Measurements from ENCODE around the gene C6orf47.
"Not testable (repeated sequence)": the region's sequence is repeated elsewhere in the genome, so short reads cannot be mapped to it uniquely, and the experiment has no call there.

Gene C6orf47

DNA sequence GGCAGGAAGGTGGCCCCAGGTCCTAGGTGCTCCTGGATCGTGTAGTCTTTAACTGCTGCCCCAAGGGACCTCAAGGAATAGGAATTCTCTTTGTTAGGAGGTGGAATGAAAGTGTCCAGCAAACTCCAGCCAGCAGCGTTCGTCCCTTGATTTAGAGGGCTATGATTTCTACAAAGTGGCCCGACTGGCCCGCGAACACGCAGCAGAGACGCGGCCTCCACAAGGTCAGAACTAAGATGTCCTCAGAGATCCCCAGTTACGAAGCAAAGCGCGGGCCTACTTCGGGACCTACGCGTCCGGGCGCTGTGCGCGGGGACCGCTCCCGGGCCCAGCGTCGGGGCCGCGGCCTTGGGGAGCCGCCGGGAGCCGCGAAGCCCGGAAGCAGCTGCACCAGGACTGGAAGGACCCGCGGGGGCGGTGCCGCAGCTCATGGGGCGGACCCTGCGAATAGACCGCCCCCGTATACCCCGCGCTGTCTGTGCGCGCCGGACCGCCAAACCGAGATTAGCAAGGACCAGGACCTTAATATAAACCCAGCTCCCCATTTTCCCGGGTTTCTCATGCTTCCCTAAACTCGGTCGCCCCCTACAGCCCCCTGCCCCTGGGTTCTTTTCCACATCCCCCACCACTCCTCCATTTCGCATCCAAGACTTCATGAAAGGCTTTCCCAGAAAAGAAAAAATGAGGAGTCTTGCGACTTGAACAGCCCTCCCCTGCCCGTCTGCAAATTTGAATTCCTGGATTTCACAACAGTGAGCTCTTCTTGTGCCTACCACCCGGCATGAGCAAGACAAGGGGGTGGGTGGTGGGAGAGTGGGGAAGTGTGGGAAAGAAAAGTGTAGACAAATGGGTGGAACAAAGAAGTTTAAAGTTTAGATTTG is at the start of gene C6orf47:
Gene C6orf47, minus strand, starts transcription at position 398 of the 881 bp plus-strand sequence. CDS start 831 bp downstream, outside the sequence.
- DNase-seq (ENCODE audit: low read depth), result peak; percentile 78

DNA sequence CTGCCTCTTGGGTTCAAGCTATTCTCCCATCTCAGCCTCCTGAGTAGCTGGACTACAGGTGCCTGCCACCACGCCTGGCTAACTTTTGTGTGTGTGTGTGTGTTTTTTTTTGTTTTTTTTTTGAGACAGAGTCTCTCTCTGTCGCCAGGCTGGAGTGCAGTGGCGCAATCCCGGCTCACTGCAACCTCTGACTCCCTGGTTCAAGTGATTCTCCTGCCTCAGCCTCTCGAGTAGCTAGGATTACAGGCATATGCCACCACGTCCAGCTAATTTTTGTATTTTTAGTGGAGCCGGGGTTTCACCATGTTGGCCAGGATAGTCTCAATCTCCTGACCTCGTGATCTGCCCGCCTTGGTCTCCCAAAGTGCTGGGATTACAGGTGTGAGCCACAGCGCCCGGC is 48.6 kb upstream of the C6orf47 start:
- DNase-seq (ENCODE audit: low read depth), result not testable (repeated sequence)

DNA sequence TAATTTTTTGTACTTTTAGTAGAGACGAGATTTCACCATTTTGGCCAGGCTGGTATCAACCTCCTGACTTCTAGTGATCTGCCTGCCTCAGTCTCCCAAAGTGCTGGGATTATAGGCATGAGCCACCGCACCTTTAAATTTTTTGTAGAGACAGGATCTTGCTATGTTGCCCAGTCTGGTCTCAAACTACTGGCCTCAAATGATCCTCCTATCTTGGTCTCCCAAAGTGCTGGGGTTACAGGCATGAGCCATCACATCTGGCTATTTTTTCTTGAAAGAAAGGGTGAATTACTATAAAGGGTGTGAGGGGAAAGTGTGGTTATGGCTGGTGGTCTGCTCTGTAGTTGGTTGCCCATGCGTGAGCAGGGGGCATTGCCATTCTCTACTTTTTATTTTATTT is 47.6 kb upstream of the C6orf47 start:
- DNase-seq (ENCODE audit: low read depth), result no peak

DNA sequence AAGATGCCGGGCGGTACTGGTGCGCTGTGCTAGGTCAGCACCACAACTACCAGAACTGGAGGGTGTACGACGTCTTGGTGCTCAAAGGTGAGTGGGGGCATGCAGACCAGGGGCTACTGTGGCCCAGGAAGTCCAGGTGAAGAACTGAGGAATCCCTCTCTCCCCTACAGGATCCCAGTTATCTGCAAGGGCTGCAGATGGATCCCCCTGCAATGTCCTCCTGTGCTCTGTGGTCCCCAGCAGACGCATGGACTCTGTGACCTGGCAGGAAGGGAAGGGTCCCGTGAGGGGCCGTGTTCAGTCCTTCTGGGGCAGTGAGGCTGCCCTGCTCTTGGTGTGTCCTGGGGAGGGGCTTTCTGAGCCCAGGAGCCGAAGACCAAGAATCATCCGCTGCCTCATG is 47.1 kb upstream of the C6orf47 start:
- DNase-seq (ENCODE audit: low read depth), result no peak

DNA sequence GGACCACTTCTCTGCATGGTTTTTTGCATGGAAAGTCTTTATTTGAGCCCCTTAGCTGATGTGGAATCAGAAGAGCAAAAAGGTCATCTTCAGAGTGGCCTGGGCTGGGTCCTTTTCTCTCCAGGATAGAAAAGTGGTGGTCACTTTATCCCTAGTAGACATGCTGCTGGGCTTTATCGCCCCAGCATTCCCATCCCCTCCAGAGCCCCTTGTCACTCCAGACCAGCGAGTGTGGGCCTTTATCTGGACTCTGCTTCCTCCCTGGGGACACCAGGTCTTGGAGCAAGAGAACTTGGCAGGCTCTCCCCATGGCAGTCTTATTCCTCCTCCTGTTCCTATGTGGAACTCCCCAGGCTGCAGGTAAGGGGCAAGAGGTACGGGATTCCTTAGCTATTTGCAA is 46.0 kb upstream of the C6orf47 start, which contains the start of gene LY6G6F:
Gene LY6G6F, plus strand, starts transcription at position 268 of the 400 bp plus-strand sequence. Its CDS starts 41 bp downstream, at position 309.
- DNase-seq (ENCODE audit: low read depth), result no peak

GRCh38 chr6:31705931-31706330 is 45.4 kb upstream of the C6orf47 start:
- no peak for DNase-seq (ENCODE audit: low read depth)

DNA sequence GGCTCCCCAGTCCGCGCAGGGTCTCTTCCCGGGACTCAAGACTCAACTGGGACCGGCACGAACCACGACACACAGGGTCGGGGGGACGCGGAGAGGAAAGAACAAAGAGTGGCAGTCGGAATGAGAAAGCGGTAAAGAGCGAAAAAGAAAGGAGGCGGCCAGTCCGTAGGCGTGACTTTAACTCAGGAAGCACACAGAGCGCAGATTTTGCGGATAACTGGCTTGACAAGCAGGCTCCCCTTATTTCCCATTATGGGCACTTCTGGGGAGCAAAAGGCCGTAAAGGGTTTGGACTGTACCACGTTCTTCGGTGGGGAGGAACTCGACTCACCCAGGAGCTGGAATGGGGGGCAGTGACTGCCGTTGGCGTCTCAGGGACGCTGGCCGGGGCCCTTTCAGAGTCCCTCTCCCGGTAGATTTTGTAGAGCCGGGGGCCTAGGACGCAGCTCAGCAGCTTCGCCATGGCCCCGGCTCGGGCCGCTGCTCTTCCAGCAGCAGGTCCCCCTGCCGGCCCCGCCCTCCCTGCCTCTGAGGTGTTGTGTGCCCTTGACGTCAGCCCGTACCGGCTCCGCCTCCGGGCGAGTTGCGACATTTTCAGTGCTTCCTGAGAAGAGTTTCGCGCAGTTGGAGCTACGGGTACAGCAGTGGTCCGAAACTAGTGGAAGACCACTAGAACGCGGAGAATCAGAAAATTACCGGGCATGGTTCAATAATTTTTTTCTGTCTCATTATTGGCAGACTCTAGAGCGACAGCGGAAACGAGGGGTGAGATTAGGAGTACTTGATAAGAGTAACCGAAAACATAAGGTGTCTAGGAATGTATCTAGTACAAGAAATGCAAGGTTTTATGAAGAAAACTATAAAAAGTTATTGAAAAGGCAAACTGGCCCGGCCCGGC is 42.5 kb upstream of the C6orf47 start, which contains the start of gene ABHD16A:
Gene ABHD16A, minus strand, starts transcription at position 506 of the 898 bp plus-strand sequence. Its CDS starts 43 bp downstream, at position 463.
- peak; percentile 98 for DNase-seq (ENCODE audit: low read depth)

GRCh38 chr6:31702405-31702818 is 41.8 kb upstream of the C6orf47 start:
- DNase-seq (ENCODE audit: low read depth), result no peak

DNA sequence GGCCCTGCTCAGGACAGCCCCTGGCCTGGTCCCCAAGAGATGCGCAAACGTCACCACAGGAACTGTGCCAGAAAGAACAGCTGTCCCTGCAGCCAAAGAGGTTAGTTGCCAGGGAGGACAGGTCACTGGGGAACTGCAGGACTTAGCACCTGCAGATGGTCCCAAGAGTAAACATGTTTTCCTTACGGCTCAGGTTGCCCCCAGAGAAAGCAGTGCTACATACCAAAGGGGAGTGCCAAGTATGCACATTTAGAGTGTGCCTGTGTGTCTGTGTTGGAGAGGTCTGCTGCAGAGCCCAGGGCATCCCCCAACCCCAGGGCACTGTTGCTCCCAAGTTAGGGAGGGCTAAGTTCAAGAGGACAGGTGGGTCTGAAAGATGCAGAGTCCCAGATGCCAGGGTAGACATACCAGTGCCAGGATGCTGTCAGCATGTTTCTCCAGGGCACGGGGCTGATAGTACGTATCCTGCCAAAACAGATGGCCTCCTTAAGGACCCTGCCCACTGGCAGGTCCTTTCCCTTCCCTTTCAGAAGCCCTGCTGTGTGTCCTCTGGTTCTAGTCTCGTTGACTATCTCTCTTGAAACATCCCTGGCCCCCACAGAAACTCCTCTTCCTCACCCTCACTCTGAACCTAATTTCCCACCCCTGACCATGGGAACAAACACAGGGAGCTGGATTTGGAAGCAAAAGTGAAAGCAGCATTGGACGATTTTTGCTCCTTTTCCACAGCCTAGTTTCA is 41.3 kb upstream of the C6orf47 start:
- no peak for DNase-seq (ENCODE audit: low read depth)

DNA sequence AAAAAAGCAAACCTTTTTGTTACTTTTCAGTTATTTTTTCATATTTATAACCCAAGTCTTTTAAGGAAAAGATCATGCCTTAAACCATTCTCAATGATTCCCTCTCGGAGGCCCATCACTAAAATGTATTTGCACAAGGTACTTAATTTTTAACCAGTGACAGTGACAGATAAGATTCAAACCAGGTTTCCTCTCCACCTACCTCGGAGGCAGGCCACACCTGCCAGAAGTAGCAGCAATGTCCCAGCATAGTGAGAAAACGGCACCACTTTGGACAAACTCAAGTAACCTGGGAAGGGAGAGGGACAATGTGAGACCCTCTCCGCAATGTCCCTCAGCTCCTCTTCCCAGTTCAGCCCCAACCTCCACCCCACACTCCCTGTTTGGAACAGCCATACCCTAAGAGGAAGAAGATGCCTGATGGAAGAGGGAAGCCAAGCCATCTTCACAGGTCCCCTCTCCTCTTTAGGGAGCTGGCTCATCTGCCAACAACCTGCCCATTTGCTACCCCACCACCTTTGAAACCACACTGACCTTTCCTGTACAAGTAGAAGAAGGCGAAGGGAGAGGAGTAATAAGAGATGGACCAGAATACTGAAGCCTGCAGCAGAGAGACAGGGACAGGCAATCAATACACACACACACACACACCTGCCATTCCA is 40.3 kb upstream of the C6orf47 start:
- no peak for DNase-seq (ENCODE audit: low read depth)

DNA sequence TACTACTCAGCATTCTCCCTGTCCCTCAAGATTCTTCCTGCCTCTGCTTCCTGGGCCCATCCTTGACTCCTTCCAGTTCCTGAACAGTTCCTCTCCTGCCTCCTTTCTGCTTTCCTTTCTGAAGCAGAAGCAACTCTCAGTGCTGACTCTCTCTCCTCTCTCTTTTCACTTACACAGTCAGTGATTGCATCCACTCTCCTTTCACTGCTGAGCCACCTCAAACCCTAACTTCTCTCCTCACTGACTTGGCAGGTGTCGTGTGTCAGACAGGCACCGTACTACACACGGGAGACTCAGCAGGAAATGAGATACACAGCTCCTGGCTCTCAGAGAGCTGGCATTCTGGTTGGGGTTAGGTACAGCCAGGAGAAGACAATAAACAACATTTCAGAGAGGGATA is 37.0 kb upstream of the C6orf47 start:
- no peak for DNase-seq (ENCODE audit: low read depth)

DNA sequence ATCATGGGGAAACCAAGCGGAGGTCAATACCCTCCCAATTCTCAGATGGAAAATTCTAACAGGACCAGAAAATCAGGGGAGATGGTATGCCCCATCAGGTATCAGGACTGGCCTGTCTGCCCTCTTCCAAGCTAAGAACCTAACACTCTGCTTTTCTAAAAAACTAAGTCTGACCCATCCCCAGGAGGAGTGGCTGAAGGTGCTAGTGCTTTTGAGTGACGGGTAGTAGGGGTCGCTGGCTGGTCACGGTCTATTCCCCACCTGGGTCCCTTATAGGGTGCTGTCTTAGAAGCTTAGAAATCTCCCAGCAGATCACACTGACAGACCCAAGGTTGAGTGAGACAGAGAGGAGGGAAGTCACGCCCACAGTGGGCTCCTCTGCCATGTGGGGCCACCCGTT is 33.0 kb upstream of the C6orf47 start:
- DNase-seq (ENCODE audit: low read depth), result no peak

DNA sequence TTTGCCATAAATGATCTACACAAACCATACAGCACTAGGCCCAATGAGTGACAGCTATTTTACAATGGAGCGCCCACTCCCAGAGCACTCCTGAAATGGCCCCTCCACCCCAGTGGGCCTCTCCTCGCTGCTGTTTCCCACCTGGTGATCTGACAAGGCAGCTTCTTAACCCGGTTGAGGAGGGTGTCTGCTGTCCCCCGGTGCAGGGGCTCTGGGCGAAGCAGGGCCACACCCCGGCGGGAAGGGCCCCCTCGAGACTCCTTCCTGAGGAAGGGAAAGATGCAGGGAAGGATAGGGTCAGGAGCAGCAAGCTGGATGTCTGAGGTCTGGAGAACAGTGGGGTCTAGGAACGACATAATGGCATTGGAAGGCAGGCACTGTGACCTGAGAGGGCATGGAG is 32.3 kb upstream of the C6orf47 start:
- DNase-seq (ENCODE audit: low read depth), result no peak

GRCh38 chr6:31692353-31692752 is 31.8 kb upstream of the C6orf47 start:
- no peak for DNase-seq (ENCODE audit: low read depth)

GRCh38 chr6:31691564-31692108 is 31.1 kb upstream of the C6orf47 start:
- DNase-seq (ENCODE audit: low read depth), result no peak

GRCh38 chr6:31691078-31691463 is 30.5 kb upstream of the C6orf47 start:
- no peak for DNase-seq (ENCODE audit: low read depth)

DNA sequence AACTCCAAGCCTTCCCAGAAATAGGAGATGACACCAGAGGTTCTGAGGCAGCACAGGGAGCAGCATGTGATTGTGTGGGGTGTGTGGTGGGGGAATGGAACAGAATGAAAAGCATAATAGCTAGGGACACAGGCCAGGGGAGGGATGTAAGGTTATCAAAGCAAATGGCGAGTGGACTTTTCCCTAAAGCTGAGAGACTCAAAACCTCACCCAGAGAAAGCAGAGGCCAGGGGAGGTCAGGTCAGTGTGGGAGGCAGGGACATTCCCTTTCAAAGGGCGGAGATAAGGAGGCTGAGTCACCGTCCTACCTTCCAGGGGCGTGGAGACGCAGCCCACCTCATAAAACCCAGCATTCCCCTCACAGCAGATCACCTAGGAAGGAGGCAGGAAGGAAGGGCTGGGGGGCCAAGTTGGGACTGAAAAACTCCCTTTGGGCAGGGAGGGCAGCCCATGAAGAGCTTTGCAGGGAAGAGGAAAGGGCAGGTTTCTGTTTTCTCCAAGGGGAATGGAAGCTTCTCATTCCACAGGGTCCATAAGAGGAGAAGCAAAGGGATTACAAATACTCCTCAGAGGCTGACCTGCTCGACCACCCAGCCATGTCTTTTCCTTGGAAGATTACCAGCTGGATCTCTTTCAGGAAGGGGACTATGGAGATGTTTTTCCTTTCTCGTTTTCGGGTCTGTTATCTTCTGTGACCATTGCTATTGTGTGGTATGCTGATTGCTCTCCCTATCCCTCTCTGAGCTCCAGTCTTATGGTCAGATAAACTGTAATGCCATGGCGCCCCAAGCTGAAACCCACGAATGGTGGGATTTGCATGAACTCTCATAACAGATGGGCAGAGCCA is 29.9 kb upstream of the C6orf47 start:
- no peak for DNase-seq (ENCODE audit: low read depth)

DNA sequence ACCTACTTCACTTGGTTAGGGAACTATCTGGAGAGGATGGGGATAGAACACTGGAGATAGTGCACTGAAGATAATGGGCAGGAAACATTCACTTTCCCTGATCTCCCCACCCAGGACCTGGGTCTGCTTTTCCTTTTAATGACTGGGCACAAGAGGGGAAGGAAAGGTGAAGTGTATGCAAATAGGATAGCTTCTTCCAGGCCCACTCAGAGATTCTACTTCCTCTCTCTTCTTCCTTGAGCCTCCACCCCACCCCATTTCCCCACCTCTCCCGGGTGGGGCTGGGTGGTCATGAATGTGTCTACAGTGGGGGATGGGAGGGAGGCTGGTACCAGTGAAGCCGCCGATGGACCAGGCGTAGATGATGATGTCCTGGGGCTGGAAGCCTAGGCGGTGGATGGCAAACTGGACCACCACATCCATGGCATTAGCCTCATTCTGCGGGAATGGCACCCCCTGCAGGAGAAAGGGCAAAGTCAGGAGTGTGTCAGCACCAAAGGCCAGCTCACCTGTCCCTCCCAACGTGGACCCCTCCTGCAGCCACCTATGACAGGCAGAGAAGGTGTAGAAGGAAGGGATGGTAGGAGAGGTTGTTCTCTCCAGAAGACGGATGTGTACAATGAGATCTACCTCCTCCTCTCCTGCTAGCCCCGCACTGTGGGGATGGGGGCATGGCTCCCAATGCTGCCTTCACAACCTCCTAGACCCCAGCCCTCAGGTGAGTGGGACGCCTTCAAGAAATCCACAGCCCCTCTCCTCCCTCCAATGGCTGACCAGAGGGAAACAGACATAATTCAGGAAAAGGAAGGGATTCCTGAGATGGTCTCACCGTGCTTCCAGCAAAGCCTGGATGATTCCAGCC is 28.9 kb upstream of the C6orf47 start:
- DNase-seq (ENCODE audit: low read depth), result no peak

Data from fibroblast of gingiva (primary cell).